NCI-H526 (cell line): ENCODE measurements around the gene ADAR.
A peak's percentile ranks its signal among the peaks of the same experiment; 100 is the strongest.

Experiments used
- DNase-seq, 2 experiments: peaks; one replicate each; lab custom pipeline; 2025; lab: John Stamatoyannopoulos, UW

Gene ADAR

GRCh38 chr1:154615411-154615810 lies 7.4 kb upstream of the ADAR start:
- DNase-seq: no peak

DNA sequence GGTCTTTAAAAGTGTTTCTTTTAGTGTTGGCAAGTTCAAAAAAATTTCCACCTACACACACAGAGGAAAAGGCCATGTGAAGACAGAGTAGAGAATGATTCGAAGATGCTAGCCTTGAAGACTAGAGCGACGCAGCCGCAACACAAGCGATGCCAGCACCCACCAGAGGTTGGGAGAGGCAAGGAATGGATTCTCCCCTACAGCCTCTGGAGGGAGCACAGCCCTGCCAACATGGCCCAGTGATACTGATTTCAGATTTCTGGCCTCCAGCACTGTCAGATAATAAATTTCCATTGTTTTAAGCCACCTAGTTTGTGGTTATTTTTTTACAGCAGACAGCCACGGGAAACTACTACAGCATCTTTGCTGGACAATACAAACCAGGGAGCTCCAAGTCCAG lies 6.9 kb upstream of the ADAR start:
- no peak for DNase-seq

DNA sequence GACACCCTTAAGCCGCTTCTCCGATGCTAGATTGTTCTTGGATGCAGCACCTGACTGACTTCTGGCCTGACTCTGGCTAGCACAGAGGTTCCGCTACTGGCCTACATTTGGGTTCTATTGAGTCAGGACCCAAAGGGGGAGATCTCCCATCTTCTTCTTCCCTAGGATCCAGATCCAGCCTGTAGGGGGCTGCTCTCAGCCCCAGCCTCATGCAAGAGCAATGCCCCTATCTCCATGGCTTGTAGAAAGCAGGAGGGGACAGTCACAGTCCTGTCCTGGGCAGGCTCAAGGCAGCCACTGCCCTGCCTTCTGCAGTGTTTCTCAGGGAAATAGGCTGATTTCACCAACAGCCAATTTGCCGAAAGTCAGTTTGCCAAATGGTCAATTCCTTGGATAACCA lies 6.3 kb upstream of the ADAR start:
- DNase-seq: no peak

GRCh38 chr1:154611150-154611862 lies 3.3 kb upstream of the ADAR start:
- no peak for DNase-seq

DNA sequence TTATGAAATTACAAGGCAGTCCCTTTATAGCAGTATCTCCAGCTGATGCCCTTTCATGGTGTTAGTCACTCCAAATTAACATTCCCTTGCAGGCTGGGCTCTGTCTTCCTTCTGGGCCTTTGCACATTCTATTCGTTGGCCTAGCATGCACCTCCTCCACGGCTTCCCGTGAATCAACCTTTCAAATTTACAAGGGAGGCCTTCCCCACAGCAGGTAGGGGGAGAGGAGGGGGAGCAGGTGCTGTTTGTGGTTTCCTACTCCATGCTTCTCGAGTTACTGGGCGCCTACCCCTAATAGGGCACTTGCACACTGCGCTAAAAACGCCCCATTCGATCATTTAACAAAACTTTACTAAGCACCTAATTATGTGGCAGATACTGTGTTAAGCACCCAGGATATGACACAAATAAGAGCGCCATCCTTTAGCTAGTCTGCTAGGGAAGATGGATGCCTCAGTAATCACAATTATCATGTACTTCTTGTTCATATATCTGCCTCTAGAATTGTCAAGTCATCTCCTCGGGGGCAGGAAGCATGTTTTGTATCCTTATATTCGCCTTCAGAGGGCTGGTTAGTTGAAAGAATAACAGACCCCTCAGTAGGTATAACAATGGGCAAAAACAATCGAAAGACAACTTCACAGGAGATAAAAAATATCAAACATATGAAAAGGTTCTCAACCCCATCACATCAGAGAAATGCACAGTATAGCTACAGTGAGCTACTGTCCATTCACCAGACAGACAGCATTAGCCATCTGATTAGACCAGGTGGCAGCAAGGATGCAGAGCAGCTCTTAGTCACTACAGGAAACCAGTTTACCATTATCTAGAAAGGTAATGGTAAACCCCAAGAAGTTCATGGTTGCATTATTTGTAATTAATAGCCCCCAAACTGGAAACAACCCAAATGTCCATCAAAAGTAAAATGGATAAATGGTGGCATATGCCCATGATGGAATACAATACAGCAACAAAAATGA lies 1.7 kb upstream of the ADAR start:
- peak; percentile 76 to 85 for DNase-seq

DNA sequence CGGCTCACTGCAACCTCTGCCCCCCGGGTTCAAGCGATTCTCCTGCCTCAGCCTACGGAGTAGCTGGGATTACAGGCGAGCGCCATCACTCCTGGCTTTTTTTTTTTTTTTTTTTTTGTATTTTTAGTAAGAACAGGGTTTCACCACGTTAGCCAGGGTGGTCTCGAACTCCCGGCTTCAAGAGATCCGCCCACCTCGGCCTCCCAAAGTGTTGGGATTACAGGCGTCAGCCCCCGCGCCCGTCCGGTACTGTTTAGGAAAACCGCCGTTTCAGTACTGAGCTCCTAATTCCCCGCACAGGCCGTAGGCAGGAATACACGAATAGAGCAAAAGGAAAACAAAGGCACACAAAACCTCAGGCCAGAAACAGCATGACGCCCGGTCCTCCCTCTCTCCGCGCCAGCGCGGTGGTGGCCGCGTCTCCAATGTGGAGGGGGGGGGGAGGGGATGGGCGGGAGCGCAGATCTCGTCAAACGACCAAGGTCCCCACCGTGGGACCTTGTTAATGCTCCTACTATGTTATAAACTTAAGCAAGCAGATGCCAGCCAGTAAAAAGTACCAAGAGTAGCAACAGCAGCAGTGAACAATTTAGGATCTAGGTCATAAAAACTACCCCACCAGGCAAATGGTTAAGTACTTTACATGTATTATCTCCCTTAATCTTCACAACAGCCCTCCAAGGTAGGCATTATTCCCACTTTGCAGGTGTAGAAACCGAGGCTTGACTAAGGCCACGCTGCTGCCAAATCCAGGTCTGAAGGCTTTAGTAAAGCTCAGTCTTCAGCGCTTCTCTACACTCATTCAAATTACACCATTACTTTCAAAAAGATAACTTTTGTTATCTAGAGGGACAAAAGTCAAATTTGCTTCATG lies 648 bp upstream of the ADAR start:
- DNase-seq: peak; percentile 54 to 82

DNA sequence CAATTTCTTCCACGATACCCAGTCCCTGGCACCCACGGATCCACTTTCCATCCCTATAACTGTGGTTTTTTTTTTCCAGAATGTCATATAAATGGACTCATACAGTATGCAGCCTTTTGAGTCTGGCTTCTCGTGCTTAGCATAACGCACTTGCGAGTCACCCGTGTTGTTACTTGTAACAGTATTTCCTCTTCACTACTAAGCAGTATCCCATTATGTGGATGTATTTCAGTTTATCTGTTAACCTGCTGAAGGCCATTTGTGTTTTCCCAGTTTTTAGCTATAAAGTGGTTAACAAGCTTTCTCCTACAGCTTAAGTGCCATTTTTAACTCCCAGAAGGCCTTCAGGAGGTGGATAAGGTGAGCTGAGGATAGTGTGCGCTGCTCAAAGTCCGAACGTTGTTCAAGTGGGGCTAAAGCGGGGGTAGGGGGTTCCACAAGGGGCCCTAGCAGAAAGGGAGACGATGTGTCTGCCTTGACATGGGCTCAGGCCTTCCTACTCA lies 829 bp downstream of the ADAR start:
- DNase-seq: peak; percentile 63 to 75

DNA sequence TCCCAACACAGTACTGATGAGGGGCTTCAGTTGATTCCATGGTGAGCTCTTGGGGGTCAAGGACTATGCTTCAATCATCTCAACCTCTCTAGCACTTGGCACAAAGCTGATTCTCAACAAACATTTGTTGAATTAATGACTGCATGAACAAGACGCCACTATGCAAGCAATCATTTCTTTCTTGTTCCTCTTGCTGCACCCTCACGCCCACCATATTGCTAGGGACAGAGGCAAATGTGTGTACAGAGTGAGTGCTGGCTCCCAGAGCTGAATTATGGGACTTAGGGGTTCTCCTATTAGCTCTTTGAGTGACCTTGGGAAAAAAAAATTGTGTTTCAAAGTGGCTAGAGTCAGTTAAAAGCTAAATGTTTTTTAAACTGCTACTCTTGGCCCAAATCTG lies 2.5 kb downstream of the ADAR start:
- no peak for DNase-seq

DNA sequence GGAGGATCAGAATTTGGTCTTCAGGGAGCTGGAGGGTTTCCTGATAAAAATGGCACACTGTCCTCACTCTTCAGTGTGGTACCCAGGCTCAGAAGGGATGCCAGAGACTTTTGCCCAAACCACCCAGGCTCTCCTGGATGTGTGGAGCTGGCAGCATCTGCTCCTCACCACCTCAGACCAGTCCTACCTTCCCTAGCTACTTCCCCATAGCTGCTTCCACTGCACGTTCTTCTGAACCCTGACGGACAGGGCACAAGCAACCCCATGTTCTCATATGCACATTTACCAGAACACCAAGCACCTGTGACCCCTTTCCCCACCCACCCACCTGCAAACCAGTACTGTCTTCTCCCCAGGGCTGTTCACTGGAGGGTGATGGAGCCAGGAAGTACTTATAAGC lies 4.7 kb downstream of the ADAR start:
- no peak for DNase-seq

DNA sequence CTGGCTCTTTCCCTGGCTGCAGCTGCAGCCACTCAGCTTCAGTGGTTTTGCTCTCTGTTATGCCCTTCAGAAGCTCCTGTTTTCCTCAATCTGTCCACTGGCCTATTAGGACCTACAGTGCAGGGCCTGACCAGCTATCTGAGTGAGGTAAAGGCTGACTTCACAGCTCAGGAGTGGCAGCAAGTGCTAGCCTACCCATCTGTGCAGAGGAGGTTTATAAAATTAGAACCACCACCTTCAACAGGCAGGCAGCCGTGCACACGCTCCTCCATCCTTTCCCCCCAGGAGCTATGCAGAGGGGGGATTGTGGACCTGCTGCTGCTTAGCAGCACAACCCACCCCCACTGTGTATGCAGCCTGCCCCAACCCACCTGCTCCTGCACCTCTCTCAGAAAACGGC lies 8.3 kb downstream of the ADAR start:
- DNase-seq: no peak

- no peak for DNase-seq
Measured at GRCh38 chr1:154598871-154599635, 8.9 kb downstream of the ADAR start.

DNA sequence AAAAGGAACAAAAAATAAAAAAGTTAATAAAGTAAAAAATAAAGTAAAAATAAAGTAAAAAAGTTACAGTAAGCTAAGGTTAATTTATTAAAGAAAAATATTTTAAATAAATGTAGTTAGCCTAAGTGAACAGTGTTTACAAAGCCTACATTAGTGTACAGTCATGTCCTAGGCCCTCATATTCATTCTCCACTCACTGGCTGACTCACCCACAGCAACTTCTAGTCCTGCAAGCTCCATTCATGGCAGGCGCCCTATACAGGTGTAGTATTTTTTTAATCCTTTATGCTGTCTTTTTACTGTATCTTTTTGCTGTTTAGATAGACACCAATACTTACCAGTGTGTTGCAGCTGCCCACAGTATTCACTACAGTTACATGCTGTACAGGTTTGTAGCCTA lies 12.4 kb downstream of the ADAR start:
- no peak for DNase-seq

DNA sequence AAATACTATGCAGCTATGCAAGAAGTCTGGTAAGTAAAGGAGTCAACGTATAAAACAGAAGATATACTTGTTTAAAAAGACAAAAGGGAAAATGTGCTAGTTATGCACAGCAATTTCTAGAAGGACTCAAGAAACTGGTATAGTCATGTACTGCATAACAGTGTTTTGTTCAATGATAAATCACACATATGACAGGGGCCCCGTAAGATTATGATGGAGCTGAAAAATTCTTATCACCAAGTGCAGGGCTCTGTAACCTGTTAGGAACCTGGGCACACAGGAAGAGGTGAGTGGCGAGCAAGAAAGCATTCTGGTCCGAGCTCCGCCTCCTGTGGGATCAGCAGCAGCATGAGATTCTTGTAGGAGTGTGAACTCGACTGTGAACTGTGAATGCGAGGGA lies 13.2 kb downstream of the ADAR start:
- no peak for DNase-seq

DNA sequence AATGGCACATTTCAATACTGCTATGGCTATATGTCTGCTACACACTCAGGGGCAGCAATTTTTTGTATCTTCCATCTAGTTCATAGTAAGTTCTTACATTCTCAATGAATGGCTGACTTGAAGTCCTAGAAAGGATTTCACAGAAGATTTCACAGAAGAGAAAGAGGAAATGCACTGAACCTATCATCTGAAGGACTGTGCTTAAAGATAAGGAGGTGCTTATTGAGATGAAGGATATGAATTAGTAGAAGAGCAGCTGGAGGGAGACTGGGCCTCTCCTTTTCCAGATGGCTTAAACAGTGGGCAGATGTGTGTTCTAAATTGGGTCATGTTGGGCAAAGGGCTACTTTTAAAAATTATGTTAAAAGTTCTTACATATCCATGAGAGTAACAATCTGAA lies 14.6 kb downstream of the ADAR start:
- DNase-seq: no peak

DNA sequence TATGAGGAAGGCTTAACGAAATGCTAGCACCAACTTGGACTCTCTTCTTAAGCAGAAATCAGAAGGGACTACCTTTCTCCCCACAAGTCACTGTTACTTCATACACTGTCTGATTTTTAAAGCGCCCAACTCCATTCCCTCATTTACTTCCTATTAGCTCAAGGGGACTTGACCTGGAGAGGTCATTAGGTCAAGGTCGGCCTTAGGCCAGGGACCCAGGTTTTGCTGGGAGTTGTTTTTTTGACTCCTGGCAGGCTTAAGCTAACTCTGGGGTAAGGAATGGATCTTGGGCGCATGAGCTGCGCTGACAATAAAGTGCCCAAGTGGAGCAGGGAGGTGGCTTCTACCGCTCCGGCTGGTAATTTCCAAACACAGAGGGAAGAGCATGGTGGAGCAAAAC lies 16.8 kb downstream of the ADAR start:
- DNase-seq: no peak

- DNase-seq: no peak
Measured at GRCh38 chr1:154590756-154591155, 17.2 kb downstream of the ADAR start.

GRCh38 chr1:154589780-154590179 lies 18.2 kb downstream of the ADAR start:
- DNase-seq: no peak

GRCh38 chr1:154586641-154587040 lies 21.3 kb downstream of the ADAR start:
- no peak for DNase-seq

DNA sequence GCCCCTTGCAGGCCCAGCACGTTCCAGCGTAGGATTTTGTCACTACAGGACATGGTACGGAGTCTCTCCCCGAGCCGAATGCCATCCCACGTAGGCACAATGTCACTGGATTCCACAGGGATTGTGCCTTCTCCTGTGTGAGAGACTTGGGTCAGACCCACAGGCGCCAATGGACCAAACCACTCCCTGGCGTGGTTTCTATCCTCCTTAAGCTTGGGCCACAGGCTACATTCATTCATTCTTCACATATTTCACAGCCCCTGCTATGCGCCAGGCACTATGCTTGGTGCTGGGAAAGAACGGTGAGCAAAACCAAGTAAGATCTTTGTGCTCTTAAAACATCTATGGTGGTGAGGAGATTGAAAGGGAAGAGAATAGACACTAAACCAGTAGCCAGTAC lies 21.8 kb downstream of the ADAR start:
- DNase-seq: no peak

DNA sequence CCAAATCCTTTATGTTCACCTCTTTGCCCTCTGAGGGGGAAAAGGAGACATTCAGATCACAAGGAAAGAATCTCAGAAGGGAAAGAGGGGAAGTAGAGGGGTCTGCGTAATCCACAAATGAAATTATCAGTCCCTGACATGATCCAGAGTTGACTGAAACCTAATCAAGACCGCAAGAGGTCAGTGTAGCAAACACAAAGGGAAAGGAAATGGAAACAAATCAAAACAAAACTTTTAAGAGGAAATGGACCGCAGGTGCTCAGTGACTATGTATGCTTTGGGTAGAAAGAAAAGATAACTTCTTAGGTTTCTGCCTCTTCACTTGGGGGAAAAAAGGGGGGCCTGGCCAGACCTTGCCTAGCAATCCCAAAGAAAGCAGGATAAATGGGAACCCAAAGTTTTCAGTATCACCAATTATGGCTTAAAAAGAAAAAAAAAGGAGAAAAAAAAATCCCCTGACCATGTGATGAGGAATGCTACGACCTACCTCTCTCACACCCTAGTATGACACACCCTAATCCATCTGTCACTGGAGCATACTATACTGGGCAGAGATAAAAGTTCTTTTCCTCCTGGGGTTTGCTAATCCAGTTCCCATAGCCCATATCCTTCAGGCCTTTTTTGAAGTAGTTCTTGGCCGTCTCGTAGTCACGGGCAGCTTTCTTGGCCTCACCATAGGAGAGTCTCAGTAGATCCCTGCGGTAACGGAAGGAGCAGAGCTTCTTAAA lies 23.6 kb downstream of the ADAR start:
- DNase-seq: no peak

DNA sequence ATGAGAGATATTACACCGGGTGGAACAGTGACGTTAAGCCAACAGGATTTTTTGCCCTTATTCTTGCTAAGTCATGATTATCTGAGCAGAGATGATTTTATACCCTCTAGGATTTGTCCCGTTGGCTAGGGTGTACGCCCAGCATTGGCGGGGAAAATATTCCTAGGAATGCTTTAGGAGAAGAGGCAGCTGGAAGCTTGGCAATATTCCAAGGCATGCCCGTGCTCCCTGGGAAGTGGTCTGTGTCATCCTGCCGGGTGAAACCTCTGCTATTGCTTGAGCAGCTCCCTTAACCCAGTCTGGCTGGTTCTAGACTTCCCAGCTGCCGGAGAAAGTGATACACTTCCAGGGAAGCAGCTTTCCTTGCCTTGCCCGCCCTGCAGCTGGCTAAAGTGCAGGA lies 24.2 kb downstream of the ADAR start:
- no peak for DNase-seq
